GM12892 (cell line): ENCODE data around the gene EPHB2.

ENCODE experiments used
- POLR2A ChIP-seq: IDR thresholded peaks from 2 replicates; pipeline ENCODE4 v1.6.1; 2011; ENCODE audit warnings: low read depth, low read length, control low read depth
- TAF1 ChIP-seq: IDR thresholded peaks from 2 replicates; pipeline ENCODE4 v1.6.1; 2011; ENCODE audit warnings: low read depth, mild to moderate bottlenecking, control low read depth, low read length, borderline replicate concordance

DNA sequence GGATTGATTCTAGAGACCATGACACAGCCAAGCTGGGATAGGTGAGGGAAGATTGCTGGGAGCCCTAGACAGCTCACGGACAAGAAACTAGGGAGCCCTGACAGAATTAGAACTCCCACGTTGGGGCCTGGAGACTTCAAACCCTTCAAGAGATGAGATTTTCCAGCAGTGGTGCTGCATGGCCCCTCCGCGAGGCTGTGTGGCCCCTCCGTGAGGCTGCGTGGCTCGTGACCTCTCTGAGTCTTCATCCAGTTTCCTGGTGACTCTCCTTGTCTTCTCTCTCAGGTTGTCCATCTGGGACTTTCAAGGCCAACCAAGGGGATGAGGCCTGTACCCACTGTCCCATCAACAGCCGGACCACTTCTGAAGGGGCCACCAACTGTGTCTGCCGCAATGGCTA is 152.1 kb downstream of the EPHB2 start:
- no peak for TF ChIP-seq POLR2A
- TF ChIP-seq TAF1, result no peak
